ENCODE results near the gene TADA3. TPM values are rescaled to one million over a fixed set of nuclear protein-coding genes. Genes with fewer than 3 reads are reported as not detected.

Gene TADA3
- total and polyA plus RNA-seq, 9 of the 15 experiments (the other 6 are each of a cell fraction or from before 2014, with no cell fraction given) = 4.1 to 110 (median 74.8) TPM

- TF ChIP-seq RBBP5 (IDR thresholded peaks at IDR 0.05; ENCODE audit: borderline replicate concordance, insufficient read depth, low read length, poor library complexity, severe bottlenecking) (no peak), GATAD2A (IDR thresholded peaks at IDR 0.05) (no peak), ZNF696 (CRISPR knock-in tag; conservative IDR thresholded peaks at IDR 0.05) (no peak), BCLAF1 (IDR thresholded peaks at IDR 0.05; ENCODE audit: borderline replicate concordance in 1 of 2, control insufficient read depth in 1 of 2, low read depth in 2 of 2, low read length in 1 of 2) (no peak)
These were observed 21.9 kb downstream of the TADA3 start (continued) for GRCh38 chr3:9770276-9770812.

GRCh38 chr3:9769426-9770275, 22.6 kb downstream of the TADA3 start, which contains the start of gene CAMK1:
CAMK1 (minus strand) TSS chr3:9769947; CDS start chr3:9767749, 2,198 bp downstream.
- CTCF ChIA-PET (ENCODE audit: low intra/inter-chr PET ratio) = no interaction called here
- Histone ChIP-seq H3K4me3 (peak within 1 kb of the TSS; percentile 37), H3K9me3 (replicated peaks; ENCODE audit: control insufficient read depth, insufficient read depth, low read depth, low read length) (no peaks in the 10 kb centered on the region), H3K9me1 (ENCODE audit: control insufficient read depth, insufficient read depth, low read length) (no peaks in the 10 kb centered on the region), H3K9ac (ENCODE audit: insufficient read depth in 1 of 2, low read depth in 2 of 2, low read length in 2 of 2) (peak within 1 kb of the TSS; percentile 48 to 79; a peak in 3 of 4 replicates), H3K4me1 (replicated peaks in 1 of 2; ENCODE audit: control insufficient read depth in 2 of 2, insufficient read depth in 2 of 2, low read length in 2 of 2) (peaks cover 0 to 19% of the 10 kb centered on the region in 2 experiments; a peak in 3 of 5 replicates), H3K27me3 (ENCODE audit: control insufficient read depth in 2 of 2, insufficient read depth in 2 of 2, low read length in 2 of 2) (no peaks in the 10 kb centered on the region), H3K27ac (ENCODE audit: extremely low read depth, low read depth, low read length) (no peak within 1 kb of the TSS), H3K4me2 (ENCODE audit: insufficient read depth, low read length) (peak within 1 kb of the TSS; percentile 71), H2AFZ (ENCODE audit: low read depth, low read length) (peak within 1 kb of the TSS; percentile 83), H3K79me2 (ENCODE audit: control insufficient read depth, insufficient read depth, low read length) (no peaks in the 10 kb centered on the region), H3K36me3 (ENCODE audit: control insufficient read depth, insufficient read depth, low read length) (no peaks in the 10 kb centered on the region), H4K20me1 (replicated peaks; ENCODE audit: control insufficient read depth, insufficient read depth, low read length) (no peaks in the 10 kb centered on the region)
- intact Hi-C loops (cut with micrococcal nuclease) = no loop called here
- in situ Hi-C loops (cut with MboI) = no loop called here
- peak; percentile 60 to 76 (median 72) for DNase-seq (ENCODE audit: extremely low read depth in 1 of 4, low spot score in 3 of 4)
- no TSS peak for BruUV-seq (replicated peaks)
- 42% methylated on average over 39 of the region's 49 CpGs for WGBS (ENCODE audit: insufficient coverage, low coverage, missing lambda C conversion rate)
- ATAC-seq = peak; percentile 89
- POLR2A ChIA-PET = interaction anchor here (0.6 to 0.9 kb wide), 5 partner anchors 10 to 316 kb away, joined by 3 to 5 read pairs (median 4); partner anchors contain the start of gene EMC3
- no peak for FAIRE-seq
- TF ChIP-seq RUNX1 (IDR thresholded peaks at IDR 0.05; ENCODE audit: low read depth) (0 out of 2 replicates have a peak, but pooled peaks have one; percentile 27), GTF3C2 (IDR thresholded peaks at IDR 0.05; ENCODE audit: borderline replicate concordance, extremely low read depth, insufficient read length) (no peak), ATF1 (CRISPR knock-in tag; IDR thresholded peaks at IDR 0.05) (no peak), ATF1 (tag; IDR thresholded peaks at IDR 0.05) (peak; percentile 41; the same call in 1 of the 2 replicates), RB1 (IDR thresholded peaks at IDR 0.05; ENCODE audit: low read depth) (peak; percentile 56; the same call in 1 of the 2 replicates), ZNF584 (CRISPR knock-in tag; IDR thresholded peaks at IDR 0.05; ENCODE audit: low read depth) (no peak), PHF8 (IDR thresholded peaks at IDR 0.05; ENCODE audit: borderline replicate concordance, low read length) (peak; percentile 55; the same call in 1 of the 2 replicates), RBM25 (IDR thresholded peaks at IDR 0.05; ENCODE audit: low read depth, low read length, severe bottlenecking) (peak; percentile 38), ELF4 (CRISPR knock-in tag; IDR thresholded peaks at IDR 0.05) (0 out of 2 replicates have a peak, but pooled peaks have one; percentile 1)

All from K562 (cell line).